SJSA1 (cell line): ENCODE results near the gene MIPEP. TPM values are rescaled to one million over a fixed set of nuclear protein-coding genes. Genes with fewer than 3 reads are reported as not detected.

Source experiments
- DNase-seq, 2 experiments: peaks; one replicate each; pipeline ENCODE4 v3.0.0-alpha.2; 2015 to 2020; ENCODE audit warnings: low spot score in 2 of 2, low read depth in 1 of 2
- H3K27ac ChIP-seq: fragments of 250-450 bp; sonication (Bioruptor Pico); 2 replicates; pipeline ENCODE4 v1.5.1; 2020; ENCODE audit warnings: mild to moderate bottlenecking, moderate library complexity
- H3K27me3 ChIP-seq: fragments of 250-450 bp; sonication (Bioruptor Pico); replicated peaks from 2 replicates; pipeline ENCODE4 v1.5.1; 2020; ENCODE audit warnings: mild to moderate bottlenecking, moderate library complexity
- H3K36me3 ChIP-seq: fragments of 250-450 bp; sonication (Bioruptor Pico); 2 replicates; pipeline ENCODE4 v1.5.1; 2020; ENCODE audit warnings: mild to moderate bottlenecking
- H3K4me1 ChIP-seq: fragments of 250-450 bp; sonication (Bioruptor Pico); replicated peaks from 2 replicates; pipeline ENCODE4 v1.6.1; 2021; ENCODE audit warnings: mild to moderate bottlenecking
- H3K4me3 ChIP-seq: fragments of 250-450 bp; sonication (Bioruptor Pico); 2 replicates; pipeline ENCODE4 v1.5.1; 2020; ENCODE audit warnings: mild to moderate bottlenecking
- H3K9me3 ChIP-seq: fragments of 250-450 bp; sonication (Bioruptor Pico); replicated peaks from 2 replicates; pipeline ENCODE4 v1.5.1; 2020; ENCODE audit warnings: mild to moderate bottlenecking
- total RNA-seq: library from RNA; depleted of rRNA; stranded (reverse); fragments of >200 nt; shearing (Covaris generic); gene quantifications from 2 replicates; pipeline ENCODE4 v1.2.3, GENCODE V29; 2014

The MIPEP gene
- total RNA-seq, 1 experiment from 2014 or later: 6.1 TPM

GRCh38 chr13:23699271-23699670, 189.9 kb downstream of the MIPEP start:
- Histone ChIP-seq H3K27ac (no peak overlapping the region), H3K9me3 (no peaks in the 10 kb centered on the region), H3K4me3 (no peak overlapping the region), H3K4me1 (no peaks in the 10 kb centered on the region), H3K27me3 (no peaks in the 10 kb centered on the region), H3K36me3 (no peaks in the 10 kb centered on the region)
- no peak for DNase-seq

GRCh38 chr13:23697772-23698313, 191.4 kb downstream of the MIPEP start:
- Histone ChIP-seq H3K4me3 (no peak overlapping the region), H3K27ac (no peak overlapping the region), H3K4me1 (no peaks in the 10 kb centered on the region), H3K36me3 (no peaks in the 10 kb centered on the region), H3K9me3 (no peaks in the 10 kb centered on the region), H3K27me3 (no peaks in the 10 kb centered on the region)
- DNase-seq: no peak

DNA sequence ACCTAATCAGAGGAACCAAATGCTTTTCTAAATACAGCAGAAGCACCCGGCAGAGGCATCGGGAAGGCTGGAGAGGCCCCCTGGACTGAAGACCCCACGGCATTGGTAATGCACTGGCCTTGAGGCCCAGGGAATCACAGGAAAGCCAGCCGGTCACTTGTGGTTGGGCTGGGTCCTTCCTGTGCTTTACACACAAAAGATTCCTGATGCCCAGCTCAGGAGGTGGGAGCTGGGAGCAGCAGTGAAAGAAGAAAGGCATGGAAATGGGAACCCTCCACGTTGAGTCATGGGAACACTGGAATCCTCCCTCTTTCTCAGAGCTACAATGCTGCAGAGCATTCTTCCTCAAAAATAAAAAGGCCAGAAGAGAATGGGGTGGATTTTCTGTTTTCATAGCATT, 192.6 kb downstream of the MIPEP start:
- Histone ChIP-seq H3K4me1 (no peaks in the 10 kb centered on the region), H3K36me3 (no peaks in the 10 kb centered on the region), H3K4me3 (no peak overlapping the region), H3K27ac (no peak overlapping the region), H3K9me3 (no peaks in the 10 kb centered on the region), H3K27me3 (no peaks in the 10 kb centered on the region)
- no peak for DNase-seq

GRCh38 chr13:23695711-23696464, 193.3 kb downstream of the MIPEP start:
- Histone ChIP-seq H3K9me3 (no peaks in the 10 kb centered on the region), H3K36me3 (no peaks in the 10 kb centered on the region)

DNA sequence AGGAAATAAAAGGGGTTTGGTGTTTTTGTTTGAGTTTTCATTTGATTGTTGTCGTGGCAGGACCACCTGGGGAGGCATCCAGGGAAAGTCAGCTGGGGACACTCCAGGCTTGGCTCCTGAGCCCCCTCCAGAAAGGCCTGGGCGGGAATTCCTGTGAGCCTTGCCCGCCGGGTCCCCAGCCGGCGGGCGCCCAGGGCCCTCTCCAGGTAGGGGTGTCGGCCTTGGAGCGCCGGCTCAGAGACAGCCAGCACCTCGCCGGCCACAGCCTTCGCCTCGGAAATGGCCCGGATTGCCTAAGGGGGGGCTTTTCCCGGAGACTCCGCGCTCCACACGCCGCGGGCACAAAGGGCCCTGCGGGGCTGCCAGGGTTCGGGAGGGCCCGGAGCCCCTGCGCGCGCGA, 194.0 kb downstream of the MIPEP start:
- Histone ChIP-seq H3K27me3 (no peaks in the 10 kb centered on the region), H3K4me1 (no peaks in the 10 kb centered on the region), H3K9me3 (no peaks in the 10 kb centered on the region), H3K27ac (no peak overlapping the region), H3K36me3 (no peaks in the 10 kb centered on the region), H3K4me3 (no peak overlapping the region)
- no peak for DNase-seq

More at GRCh38 chr13:23695711-23696464, 193.3 kb downstream of the MIPEP start:
- Histone ChIP-seq H3K27me3 (no peaks in the 10 kb centered on the region), H3K4me3 (no peak overlapping the region), H3K4me1 (no peaks in the 10 kb centered on the region), H3K27ac (no peak overlapping the region)
- DNase-seq: no peak

DNA sequence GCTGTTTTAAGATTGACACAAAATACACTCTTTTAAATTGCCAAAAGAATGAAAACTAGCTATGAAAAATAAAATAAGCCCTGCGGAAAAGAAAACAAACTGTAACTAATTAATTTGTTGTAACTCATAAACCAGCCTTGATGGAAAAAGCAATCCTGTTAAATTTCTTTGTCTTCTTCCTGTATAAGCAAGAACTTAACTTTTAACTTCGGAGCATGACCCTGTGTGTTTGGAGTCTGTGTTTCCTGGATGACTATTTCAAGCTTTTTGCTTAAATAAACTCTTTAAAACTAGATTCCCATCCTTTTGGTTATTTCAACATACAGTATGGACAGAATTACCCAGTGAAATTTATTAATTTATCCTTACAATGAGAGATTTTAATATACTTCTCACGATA, 196.4 kb downstream of the MIPEP start:
- H3K9me3 ChIP-seq: no peaks in the 10 kb centered on the region
- no peaks in the 10 kb centered on the region for H3K27me3 ChIP-seq
- no peaks in the 10 kb centered on the region for H3K36me3 ChIP-seq
- H3K27ac ChIP-seq: no peak overlapping the region
- no peak overlapping the region for H3K4me3 ChIP-seq
- no peaks in the 10 kb centered on the region for H3K4me1 ChIP-seq
- DNase-seq: no peak

DNA sequence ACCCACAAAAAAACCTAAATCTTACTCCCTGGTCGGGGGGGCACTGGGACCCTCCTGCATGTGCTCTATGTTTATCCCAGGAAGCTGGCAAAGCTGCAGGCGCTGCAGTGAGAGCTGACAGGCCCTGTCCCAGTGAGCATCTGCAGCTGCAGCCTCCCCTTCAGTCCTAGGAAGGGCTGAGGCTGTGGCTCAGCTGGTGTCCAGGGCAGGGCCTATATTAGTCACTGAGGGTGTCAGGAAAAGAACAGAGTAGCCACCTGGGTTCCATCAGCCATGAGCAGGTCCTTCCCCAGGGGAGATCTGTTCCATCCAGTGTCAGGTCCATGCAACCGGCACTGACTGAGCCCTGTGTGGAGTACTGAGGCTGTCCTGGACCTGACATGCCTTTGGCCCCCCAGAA, 198.5 kb downstream of the MIPEP start:
- Histone ChIP-seq H3K9me3 (no peaks in the 10 kb centered on the region), H3K27ac (no peak overlapping the region), H3K27me3 (no peaks in the 10 kb centered on the region), H3K4me3 (no peak overlapping the region), H3K4me1 (no peaks in the 10 kb centered on the region), H3K36me3 (no peaks in the 10 kb centered on the region)
- DNase-seq: no peak

DNA sequence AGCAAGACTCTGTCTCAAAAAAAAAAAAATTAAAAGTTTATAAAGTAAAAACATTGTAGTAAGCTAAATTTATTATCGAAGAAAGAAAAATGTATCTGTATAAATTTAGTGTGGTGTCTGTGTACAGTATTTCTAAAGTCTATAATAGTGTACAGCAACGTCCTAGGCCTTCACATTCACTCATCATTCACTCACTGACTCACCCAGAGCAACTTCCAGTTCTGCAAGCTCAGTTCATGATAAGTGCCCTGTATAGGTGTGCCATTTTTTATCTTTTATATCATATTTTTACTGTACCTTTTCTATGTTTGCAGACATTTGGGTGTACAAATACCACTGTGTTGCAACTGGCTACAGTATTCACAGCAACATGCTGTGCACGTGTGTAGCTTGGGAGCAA, 200.9 kb downstream of the MIPEP start:
- no peaks in the 10 kb centered on the region for H3K27me3 ChIP-seq
- DNase-seq: no peak
- no peaks in the 10 kb centered on the region for H3K36me3 ChIP-seq
- no peaks in the 10 kb centered on the region for H3K9me3 ChIP-seq
- no peak overlapping the region for H3K4me3 ChIP-seq
- no peak overlapping the region for H3K27ac ChIP-seq
- H3K4me1 ChIP-seq: no peaks in the 10 kb centered on the region

DNA sequence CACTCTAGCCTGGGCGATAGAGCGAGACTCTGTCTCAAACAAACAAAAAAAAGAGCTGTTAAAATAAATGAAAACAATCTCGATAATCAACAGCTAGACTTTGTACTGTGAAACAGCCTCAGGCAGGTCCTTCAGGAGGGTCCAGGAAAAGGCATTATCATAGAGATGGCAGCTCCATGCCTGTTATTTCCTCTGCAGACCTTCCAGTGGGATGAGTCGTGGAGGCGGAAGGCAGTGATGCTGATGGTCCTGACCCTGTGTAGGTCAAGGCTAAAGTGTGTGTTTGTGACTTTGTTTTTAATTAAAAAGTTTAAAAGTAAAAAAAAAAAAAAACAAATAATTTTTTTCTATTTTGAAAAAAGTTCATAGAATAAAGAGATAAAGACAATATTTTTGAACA, 201.6 kb downstream of the MIPEP start:
- Histone ChIP-seq H3K27me3 (no peaks in the 10 kb centered on the region), H3K27ac (no peak overlapping the region), H3K4me3 (no peak overlapping the region), H3K4me1 (no peaks in the 10 kb centered on the region), H3K9me3 (no peaks in the 10 kb centered on the region), H3K36me3 (no peaks in the 10 kb centered on the region)
- no peak for DNase-seq

- H3K27me3 ChIP-seq: no peaks in the 10 kb centered on the region
- no peak for DNase-seq
- H3K9me3 ChIP-seq: no peaks in the 10 kb centered on the region
- no peaks in the 10 kb centered on the region for H3K4me1 ChIP-seq
- H3K36me3 ChIP-seq: no peaks in the 10 kb centered on the region
- H3K4me3 ChIP-seq: no peak overlapping the region
- no peak overlapping the region for H3K27ac ChIP-seq
Observed at GRCh38 chr13:23686948-23687347, 202.3 kb downstream of the MIPEP start.

DNA sequence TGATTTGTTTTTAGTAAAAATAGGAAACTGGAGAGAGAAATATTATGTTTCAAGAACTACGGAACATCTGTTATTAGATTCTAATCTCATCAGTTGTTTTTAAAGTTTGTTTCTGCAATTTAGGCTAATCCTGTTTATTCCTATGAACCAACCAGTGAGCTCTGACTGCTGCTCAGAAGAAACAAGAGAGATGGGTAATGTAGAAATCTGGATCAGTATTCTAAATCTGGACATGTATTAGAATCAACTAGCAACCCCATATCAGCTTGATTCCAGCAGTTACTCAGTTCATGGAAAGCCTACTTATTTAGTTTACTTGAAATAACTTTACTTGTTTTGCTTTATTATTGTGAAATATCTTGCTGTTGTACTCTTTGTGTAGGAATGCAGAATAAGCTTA, 203.8 kb downstream of the MIPEP start:
- H3K9me3 ChIP-seq: no peaks in the 10 kb centered on the region
- DNase-seq: no peak

GRCh38 chr13:23684647-23685046, 204.6 kb downstream of the MIPEP start:
- DNase-seq: no peak
- H3K27me3 ChIP-seq: no peaks in the 10 kb centered on the region
- no peak overlapping the region for H3K4me3 ChIP-seq
- no peaks in the 10 kb centered on the region for H3K4me1 ChIP-seq
- H3K27ac ChIP-seq: no peak overlapping the region
- no peaks in the 10 kb centered on the region for H3K9me3 ChIP-seq
- H3K36me3 ChIP-seq: no peaks in the 10 kb centered on the region

More for the DNA sequence above, 203.8 kb downstream of the MIPEP start:
- Histone ChIP-seq H3K27ac (no peak overlapping the region), H3K4me1 (no peaks in the 10 kb centered on the region), H3K27me3 (no peaks in the 10 kb centered on the region), H3K36me3 (no peaks in the 10 kb centered on the region), H3K4me3 (no peak overlapping the region)

GRCh38 chr13:23683084-23683483, 206.1 kb downstream of the MIPEP start:
- H3K4me1 ChIP-seq: peaks cover 9% of the 10 kb centered on the region
- no peak overlapping the region for H3K4me3 ChIP-seq
- no peaks in the 10 kb centered on the region for H3K27me3 ChIP-seq
- no peak for DNase-seq
- H3K9me3 ChIP-seq: no peaks in the 10 kb centered on the region
- H3K36me3 ChIP-seq: no peaks in the 10 kb centered on the region
- no peak overlapping the region for H3K27ac ChIP-seq

GRCh38 chr13:23680845-23681669, 208.1 kb downstream of the MIPEP start:
- DNase-seq: no peak
- H3K36me3 ChIP-seq: no peaks in the 10 kb centered on the region
- H3K27me3 ChIP-seq: no peaks in the 10 kb centered on the region

More at GRCh38 chr13:23680845-23681669, 208.1 kb downstream of the MIPEP start:
- Histone ChIP-seq H3K4me1 (peaks cover 9% of the 10 kb centered on the region), H3K27ac (no peak overlapping the region), H3K9me3 (no peaks in the 10 kb centered on the region), H3K4me3 (no peak overlapping the region)
